HCT116 (cell line): Measurements from ENCODE around the gene HDAC10. TPM values are rescaled to one million over a fixed set of nuclear protein-coding genes. Genes with fewer than 3 reads are reported as not detected.

Experiments
- ATAC-seq: fragments of 200-7000 bp; cut with Tn5 transposase; 2 replicates; pipeline ENCODE4 v1.9.1; 2020; ENCODE audit warnings: mild to moderate bottlenecking, moderate library complexity
- BruUV-seq: library from RNA; stranded (reverse); fragments of 400-500 nt; replicated peaks from 2 replicates; lab custom pipeline; 2021; lab: Mats Ljungman, UMichigan
- CTCF ChIA-PET: fragments of 300-600 bp; sonication (Branson Sonifier 250); formaldehyde crosslinking; loops from one replicate; lab custom pipeline; 2021; ENCODE audit warnings: antibody characterized with exemption; lab: Charles Lee
- POLR2A ChIA-PET: fragments of 300-600, 350-600 bp; sonication (Branson Sonifier 250); formaldehyde crosslinking; loops from one replicate; lab custom pipeline; 2021; ENCODE audit warnings: antibody characterized with exemption; lab: Charles Lee
- RAD21 ChIA-PET, 2 experiments: fragments of 300-600 bp; sonication (Branson Sonifier 250); formaldehyde crosslinking; loops; one replicate each; lab custom pipeline; 2023; ENCODE audit warnings: low total read pairs in 2 of 2; ENCODE audit not compliant: uncharacterized antibody in 2 of 2, unreplicated experiment in 2 of 2, low non-redundant PET in 1 of 2; lab: Charles Lee
- DNase-seq: peaks from one replicate; pipeline ENCODE4 v3.0.0-alpha.2; 2010; ENCODE audit warnings: low read depth, low spot score
- H2AFZ ChIP-seq: fragments of 200-600 bp; shearing (Covaris generic), sonication (generic); 2 replicates; pipeline ENCODE4 v1.6.1; 2017; ENCODE audit warnings: low read depth, mixed run types, mixed read lengths, antibody characterized with exemption, low read length; ENCODE audit not compliant: poor library complexity, severe bottlenecking
- H3K27ac ChIP-seq: 2 replicates; pipeline ENCODE4 v1.5.1; 2012; ENCODE audit warnings: low read depth, low read length
- H3K27me3 ChIP-seq: fragments of 200-600 bp; sonication (generic); 2 replicates; pipeline ENCODE4 v1.6.1; 2016; ENCODE audit warnings: mixed run types, low read length, mixed read lengths; ENCODE audit not compliant: insufficient read depth
- H3K36me3 ChIP-seq, 2 experiments: fragments of 200-500 bp in 1 of 2; fragments of 200-600 bp in 1 of 2; sonication (Bioruptor generic) in 1 of 2; sonication (generic) in 1 of 2; 2 replicates each; pipeline versions ENCODE4 v1.5.1 to v1.6.1; 2014 to 2016; ENCODE audit warnings: low read length in 2 of 2, inconsistent platforms in 1 of 2, mixed read lengths in 1 of 2, mixed run types in 1 of 2; ENCODE audit not compliant: insufficient read depth in 2 of 2, control insufficient read depth in 1 of 2
- H3K4me1 ChIP-seq, 2 experiments: fragments of 200-600 bp in 1 of 2; sonication (generic) in 1 of 2; 2 replicates each; pipeline versions ENCODE4 v1.5.1 to v1.6.1; 2012 to 2017; ENCODE audit warnings: low read length in 2 of 2, inconsistent platforms in 1 of 2, mild to moderate bottlenecking in 1 of 2, mixed read lengths in 1 of 2, mixed run types in 1 of 2, moderate library complexity in 1 of 2; ENCODE audit not compliant: insufficient read depth in 2 of 2, control insufficient read depth in 1 of 2
- H3K4me2 ChIP-seq: fragments of 200-600 bp; sonication (generic); 2 replicates; pipeline ENCODE4 v1.6.1; 2017; ENCODE audit warnings: mixed run types, low read length, mixed read lengths
- H3K4me3 ChIP-seq, 2 experiments: fragments of 200-600 bp in 1 of 2; sonication (generic) in 1 of 2; replicated peaks in 1 of 2; 2 replicates each; pipeline ENCODE4 v1.5.1; 2011 to 2016; ENCODE audit warnings: low read length in 2 of 2, control low read depth in 1 of 2, low read depth in 1 of 2, mild to moderate bottlenecking in 1 of 2, mixed read lengths in 1 of 2, mixed run types in 1 of 2
- H3K79me2 ChIP-seq: fragments of 200-600 bp; sonication (generic); 2 replicates; pipeline ENCODE4 v1.6.1; 2017; ENCODE audit warnings: mild to moderate bottlenecking, mixed run types, low read length, moderate library complexity, mixed read lengths; ENCODE audit not compliant: insufficient read depth
- H3K9ac ChIP-seq: fragments of 200-600 bp; sonication (generic); 2 replicates; pipeline ENCODE4 v1.6.1; 2016; ENCODE audit warnings: low read length, mixed read lengths
- H3K9me2 ChIP-seq: fragments of 200-600 bp; sonication (generic), shearing (Covaris generic); 2 replicates; pipeline ENCODE4 v1.6.1; 2017; ENCODE audit warnings: mixed run types, mild to moderate bottlenecking, moderate library complexity; ENCODE audit not compliant: insufficient read depth
- H3K9me3 ChIP-seq, 2 experiments: fragments of 200-500 bp in 1 of 2; fragments of 200-600 bp in 1 of 2; sonication (Bioruptor generic) in 1 of 2; sonication (generic) in 1 of 2; 2 replicates each; pipeline ENCODE4 v1.6.1; 2014 to 2017; ENCODE audit warnings: low read length in 2 of 2, mixed read lengths in 2 of 2, inconsistent platforms in 1 of 2, low read depth in 1 of 2, mild to moderate bottlenecking in 1 of 2, mixed run types in 1 of 2, moderate library complexity in 1 of 2; ENCODE audit not compliant: control insufficient read depth in 1 of 2, insufficient read depth in 1 of 2
- H4K20me1 ChIP-seq: fragments of 200-600 bp; sonication (generic), shearing (Covaris generic); 2 replicates; pipeline ENCODE4 v1.6.1; 2017; ENCODE audit warnings: mixed run types, mild to moderate bottlenecking, moderate library complexity; ENCODE audit not compliant: insufficient read depth
- CEBPB ChIP-seq: IDR thresholded peaks from 2 replicates; pipeline ENCODE4 v1.6.1; 2012; ENCODE audit warnings: low read depth
- FOSL1 ChIP-seq: IDR thresholded peaks from 2 replicates; pipeline ENCODE4 v1.6.1; 2012; ENCODE audit warnings: low read depth
- POLR2A ChIP-seq: IDR thresholded peaks from 2 replicates; pipeline ENCODE4 v1.7.0; 2011; ENCODE audit warnings: borderline replicate concordance; ENCODE audit not compliant: insufficient read depth, insufficient read length; ENCODE audit errors: extremely low read depth
- POLR2AphosphoS5 ChIP-seq: IDR thresholded peaks from 2 replicates; pipeline ENCODE4 v1.6.1; 2011; ENCODE audit warnings: mild to moderate bottlenecking, low read depth, low read length, moderate library complexity
- YY1 ChIP-seq: IDR thresholded peaks from 2 replicates; pipeline ENCODE4 v1.6.1; 2011; ENCODE audit warnings: low read length, low read depth, moderate library complexity, mild to moderate bottlenecking; ENCODE audit not compliant: insufficient replicate concordance; ENCODE audit errors: extremely low read depth
- ZFX ChIP-seq: fragments of 450-650 bp; IDR thresholded peaks from 2 replicates; pipeline ENCODE4 v1.6.1; 2017
- intact Hi-C: fragments of 100-400 bp; cut with micrococcal nuclease; formaldehyde crosslinking; loops from 2 replicates; pipeline ENCODE4 v1.10.0; 2022
- total RNA-seq: library from RNA; stranded (reverse); gene quantifications from one replicate; pipeline ENCODE4 v1.2.1, GENCODE V29; 2021; ENCODE audit not compliant: unreplicated experiment
- TF ChIP-seq, protein P1 (sequence below), 3 experiments: fragments of 200-600 bp in 1 of 3; sonication (generic) in 1 of 3; IDR thresholded peaks in 2 of 3; conservative IDR thresholded peaks in 1 of 3; 2 replicates each; pipeline ENCODE4 v1.5.1; 2012 to 2017; ENCODE audit warnings: low read depth in 2 of 3, low read length in 2 of 3, antibody characterized with exemption in 1 of 3, borderline replicate concordance in 1 of 3, control low read depth in 1 of 3, mild to moderate bottlenecking in 1 of 3, mixed read lengths in 1 of 3, mixed run types in 1 of 3, moderate library complexity in 1 of 3; ENCODE audit not compliant: insufficient read depth in 1 of 3
- TF ChIP-seq, protein P2 (sequence below): IDR thresholded peaks from 2 replicates; pipeline ENCODE4 v1.6.1; 2012; ENCODE audit warnings: low read depth

Gene HDAC10
- total RNA-seq, 1 experiment from 2014 or later = 67.5 TPM

DNA sequence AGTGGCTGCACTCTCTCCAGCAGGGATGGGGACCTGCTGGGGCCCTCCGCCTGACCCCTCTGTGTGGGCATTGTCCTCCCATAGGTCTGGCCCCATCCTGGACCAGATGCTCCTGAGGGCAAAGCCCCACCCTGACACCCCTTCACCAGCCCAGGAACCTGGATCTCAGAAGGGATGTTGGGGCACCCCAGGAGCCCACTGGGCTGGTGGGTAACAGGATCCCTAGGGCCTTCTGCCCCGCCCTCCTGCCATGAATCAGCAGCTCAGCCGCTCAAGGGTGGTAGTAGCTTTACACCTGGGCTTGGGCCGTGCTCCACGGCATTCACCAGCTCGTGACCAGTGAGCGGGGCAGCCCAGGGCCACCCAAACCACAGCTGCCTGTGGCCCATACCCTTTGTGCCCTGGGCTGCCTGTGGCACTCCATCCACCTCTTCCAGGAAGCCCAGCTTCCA is 11.4 kb upstream of the HDAC10 start:
- H3K4me1 ChIP-seq = peaks cover 19 to 32% of the 10 kb centered on the region in 2 experiments
- no peak for TF ChIP-seq YY1
- TF ChIP-seq, protein P1, sequence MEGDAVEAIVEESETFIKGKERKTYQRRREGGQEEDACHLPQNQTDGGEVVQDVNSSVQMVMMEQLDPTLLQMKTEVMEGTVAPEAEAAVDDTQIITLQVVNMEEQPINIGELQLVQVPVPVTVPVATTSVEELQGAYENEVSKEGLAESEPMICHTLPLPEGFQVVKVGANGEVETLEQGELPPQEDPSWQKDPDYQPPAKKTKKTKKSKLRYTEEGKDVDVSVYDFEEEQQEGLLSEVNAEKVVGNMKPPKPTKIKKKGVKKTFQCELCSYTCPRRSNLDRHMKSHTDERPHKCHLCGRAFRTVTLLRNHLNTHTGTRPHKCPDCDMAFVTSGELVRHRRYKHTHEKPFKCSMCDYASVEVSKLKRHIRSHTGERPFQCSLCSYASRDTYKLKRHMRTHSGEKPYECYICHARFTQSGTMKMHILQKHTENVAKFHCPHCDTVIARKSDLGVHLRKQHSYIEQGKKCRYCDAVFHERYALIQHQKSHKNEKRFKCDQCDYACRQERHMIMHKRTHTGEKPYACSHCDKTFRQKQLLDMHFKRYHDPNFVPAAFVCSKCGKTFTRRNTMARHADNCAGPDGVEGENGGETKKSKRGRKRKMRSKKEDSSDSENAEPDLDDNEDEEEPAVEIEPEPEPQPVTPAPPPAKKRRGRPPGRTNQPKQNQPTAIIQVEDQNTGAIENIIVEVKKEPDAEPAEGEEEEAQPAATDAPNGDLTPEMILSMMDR (IDR thresholded peaks at IDR 0.05 in 2 of 3, conservative IDR thresholded peaks at IDR 0.05 in 1 of 3; ENCODE audit: borderline replicate concordance in 1 of 3, insufficient read depth in 1 of 3, low read depth in 2 of 3, low read length in 2 of 3) = no peak
- no peak for TF ChIP-seq FOSL1
- TF ChIP-seq POLR2AphosphoS5 = peak; percentile 48; the same call in 1 of the 2 replicates
- TF ChIP-seq ZFX = 0 out of 2 replicates have a peak, but pooled peaks have one; percentile 31
- TF ChIP-seq, protein P2, sequence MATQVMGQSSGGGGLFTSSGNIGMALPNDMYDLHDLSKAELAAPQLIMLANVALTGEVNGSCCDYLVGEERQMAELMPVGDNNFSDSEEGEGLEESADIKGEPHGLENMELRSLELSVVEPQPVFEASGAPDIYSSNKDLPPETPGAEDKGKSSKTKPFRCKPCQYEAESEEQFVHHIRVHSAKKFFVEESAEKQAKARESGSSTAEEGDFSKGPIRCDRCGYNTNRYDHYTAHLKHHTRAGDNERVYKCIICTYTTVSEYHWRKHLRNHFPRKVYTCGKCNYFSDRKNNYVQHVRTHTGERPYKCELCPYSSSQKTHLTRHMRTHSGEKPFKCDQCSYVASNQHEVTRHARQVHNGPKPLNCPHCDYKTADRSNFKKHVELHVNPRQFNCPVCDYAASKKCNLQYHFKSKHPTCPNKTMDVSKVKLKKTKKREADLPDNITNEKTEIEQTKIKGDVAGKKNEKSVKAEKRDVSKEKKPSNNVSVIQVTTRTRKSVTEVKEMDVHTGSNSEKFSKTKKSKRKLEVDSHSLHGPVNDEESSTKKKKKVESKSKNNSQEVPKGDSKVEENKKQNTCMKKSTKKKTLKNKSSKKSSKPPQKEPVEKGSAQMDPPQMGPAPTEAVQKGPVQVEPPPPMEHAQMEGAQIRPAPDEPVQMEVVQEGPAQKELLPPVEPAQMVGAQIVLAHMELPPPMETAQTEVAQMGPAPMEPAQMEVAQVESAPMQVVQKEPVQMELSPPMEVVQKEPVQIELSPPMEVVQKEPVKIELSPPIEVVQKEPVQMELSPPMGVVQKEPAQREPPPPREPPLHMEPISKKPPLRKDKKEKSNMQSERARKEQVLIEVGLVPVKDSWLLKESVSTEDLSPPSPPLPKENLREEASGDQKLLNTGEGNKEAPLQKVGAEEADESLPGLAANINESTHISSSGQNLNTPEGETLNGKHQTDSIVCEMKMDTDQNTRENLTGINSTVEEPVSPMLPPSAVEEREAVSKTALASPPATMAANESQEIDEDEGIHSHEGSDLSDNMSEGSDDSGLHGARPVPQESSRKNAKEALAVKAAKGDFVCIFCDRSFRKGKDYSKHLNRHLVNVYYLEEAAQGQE = no peak
- no peak for TF ChIP-seq CEBPB
- no peak for TF ChIP-seq POLR2A
- ChIA-PET POLR2A (interaction anchor here (0.6 to 1.2 kb wide), 2 partner anchors 9 to 10 kb away, joined by 4 read pairs; no protein-coding TSS in a partner anchor), RAD21 (interaction anchor here in 1 of 2 experiments (1.5 kb wide), 1 partner anchor 80 kb away, joined by 4 read pairs; no protein-coding TSS in a partner anchor), CTCF (interaction anchor here (0.8 to 1.4 kb wide), 2 partner anchors 11 to 80 kb away, joined by 4 to 7 read pairs; partner anchors contain the start of gene HDAC10)
- BruUV-seq = no TSS peak
- ATAC-seq = peak; percentile 60
- no peak overlapping the region for H2AFZ ChIP-seq
- peak overlapping the region; percentile 95 for H3K4me2 ChIP-seq
- peaks cover 28% of the 10 kb centered on the region for H3K79me2 ChIP-seq
- peak overlapping the region; percentile 94 for H3K9ac ChIP-seq
- H4K20me1 ChIP-seq = no peaks in the 10 kb centered on the region
- H3K9me3 ChIP-seq = no peaks in the 10 kb centered on the region
- peak overlapping the region; percentile 28 to 90 for H3K4me3 ChIP-seq
- H3K36me3 ChIP-seq = peaks cover 0 to 1% of the 10 kb centered on the region in 2 experiments; a peak in 1 of 4 replicates
- intact Hi-C loops = no loop called here
- H3K9me2 ChIP-seq = no peaks in the 10 kb centered on the region
- H3K27me3 ChIP-seq = no peaks in the 10 kb centered on the region
- no peak for DNase-seq
- peak overlapping the region; percentile 83 for H3K27ac ChIP-seq
